Duodenal mucosa (tissue), 2 donors: Measurements from ENCODE around the gene HOXA7.
A peak's percentile ranks its signal among the peaks of the same experiment; 100 is the strongest.

Experiments used
- H3K27ac ChIP-seq: one replicate; pipeline ENCODE4 v1.7.0; 2013; ENCODE audit warnings: low read depth, low read length
- H3K27me3 ChIP-seq, 2 donors: one replicate each; pipeline ENCODE4 v1.7.0; 2013; ENCODE audit warnings: low read length in 2 of 2, control low read depth in 1 of 2; ENCODE audit not compliant: insufficient read depth in 2 of 2, control insufficient read depth in 1 of 2
- H3K36me3 ChIP-seq, 2 donors: one replicate each; pipeline ENCODE4 v1.7.0; 2013; ENCODE audit warnings: low read length in 2 of 2, control low read depth in 1 of 2; ENCODE audit not compliant: insufficient read depth in 2 of 2, control insufficient read depth in 1 of 2
- H3K4me1 ChIP-seq, 2 donors: one replicate each; pipeline ENCODE4 v1.7.0; 2013; ENCODE audit warnings: low read length in 2 of 2, control low read depth in 1 of 2; ENCODE audit not compliant: insufficient read depth in 2 of 2, control insufficient read depth in 1 of 2
- H3K4me3 ChIP-seq, 2 donors: one replicate each; pipeline ENCODE4 v1.7.0; 2013; ENCODE audit warnings: low read length in 2 of 2, low read depth in 1 of 2
- H3K9ac ChIP-seq, 2 donors: one replicate each; pipeline ENCODE4 v1.7.0; 2013; ENCODE audit warnings: low read length in 2 of 2, low read depth in 1 of 2
- H3K9me3 ChIP-seq, 2 donors: one replicate each; pipeline ENCODE4 v1.7.0; 2013; ENCODE audit warnings: low read length in 2 of 2, control low read depth in 1 of 2; ENCODE audit not compliant: control insufficient read depth in 1 of 2

The HOXA7 gene

GRCh38 chr7:27173956-27174873 lies 17.7 kb upstream of the HOXA7 start, which contains the start of gene HOXA10:
Gene HOXA10 (minus strand): TSS chr7:27174320. CDS start chr7:27174306, 14 bp downstream.
- H3K27ac ChIP-seq, result peak within 1 kb of the TSS; percentile 20
- H3K4me3 ChIP-seq, result peak within 1 kb of the TSS; percentile 45 to 47
- peaks cover 89 to 98% of the 10 kb centered on the region in 2 donors for H3K27me3 ChIP-seq
- H3K4me1 ChIP-seq, result peaks cover 0 to 6% of the 10 kb centered on the region in 2 donors
- no peaks in the 10 kb centered on the region for H3K36me3 ChIP-seq
- no peaks in the 10 kb centered on the region for H3K9me3 ChIP-seq
- H3K9ac ChIP-seq, result no peak within 1 kb of the TSS

GRCh38 chr7:27173511-27173955 lies 17.1 kb upstream of the HOXA7 start:
- Histone ChIP-seq H3K27ac (peak overlapping the region; percentile 20), H3K9me3 (no peaks in the 10 kb centered on the region), H3K4me1 (peaks cover 0 to 5% of the 10 kb centered on the region in 2 donors), H3K4me3 (peak overlapping the region; percentile 45 to 47), H3K9ac (no peak overlapping the region), H3K36me3 (no peaks in the 10 kb centered on the region), H3K27me3 (peaks cover 94 to 98% of the 10 kb centered on the region in 2 donors)

- Histone ChIP-seq H3K27me3 (peaks cover 94 to 98% of the 10 kb centered on the region in 2 donors), H3K9me3 (no peaks in the 10 kb centered on the region), H3K27ac (peak overlapping the region; percentile 20), H3K4me1 (peaks cover 0 to 5% of the 10 kb centered on the region in 2 donors), H3K4me3 (peak overlapping the region; percentile 45 to 47), H3K36me3 (no peaks in the 10 kb centered on the region), H3K9ac (no peak overlapping the region)
Measured at GRCh38 chr7:27172823-27173510, 16.5 kb upstream of the HOXA7 start.

GRCh38 chr7:27172315-27172774 lies 15.9 kb upstream of the HOXA7 start:
- H3K27me3 ChIP-seq, result peaks cover 94 to 98% of the 10 kb centered on the region in 2 donors
- H3K9me3 ChIP-seq, result no peaks in the 10 kb centered on the region
- H3K9ac ChIP-seq, result no peak overlapping the region
- no peak overlapping the region for H3K4me3 ChIP-seq
- H3K36me3 ChIP-seq, result no peaks in the 10 kb centered on the region
- H3K4me1 ChIP-seq, result peaks cover 0 to 5% of the 10 kb centered on the region in 2 donors
- H3K27ac ChIP-seq, result no peak overlapping the region

- Histone ChIP-seq H3K27me3 (peaks cover 94 to 98% of the 10 kb centered on the region in 2 donors), H3K9me3 (no peaks in the 10 kb centered on the region), H3K4me3 (no peak overlapping the region), H3K9ac (no peak overlapping the region), H3K27ac (peak overlapping the region; percentile 17), H3K4me1 (peaks cover 0 to 5% of the 10 kb centered on the region in 2 donors), H3K36me3 (no peaks in the 10 kb centered on the region)
Measured at GRCh38 chr7:27171637-27172314, 15.3 kb upstream of the HOXA7 start.

- Histone ChIP-seq H3K27me3 (peaks cover 94 to 98% of the 10 kb centered on the region in 2 donors), H3K36me3 (no peaks in the 10 kb centered on the region), H3K4me1 (peaks cover 0 to 5% of the 10 kb centered on the region in 2 donors), H3K9ac (no peak overlapping the region), H3K4me3 (no peak overlapping the region), H3K9me3 (no peaks in the 10 kb centered on the region), H3K27ac (peak overlapping the region; percentile 17)
Measured at GRCh38 chr7:27171325-27171636, 14.8 kb upstream of the HOXA7 start.

- H3K4me1 ChIP-seq, result peaks cover 0 to 5% of the 10 kb centered on the region in 2 donors
- H3K27ac ChIP-seq, result no peak overlapping the region
- peaks cover 94 to 98% of the 10 kb centered on the region in 2 donors for H3K27me3 ChIP-seq
- no peaks in the 10 kb centered on the region for H3K9me3 ChIP-seq
- H3K36me3 ChIP-seq, result no peaks in the 10 kb centered on the region
- H3K4me3 ChIP-seq, result no peak overlapping the region
- H3K9ac ChIP-seq, result no peak overlapping the region
Measured at GRCh38 chr7:27170426-27171324, 14.2 kb upstream of the HOXA7 start.

GRCh38 chr7:27169658-27170425 lies 13.4 kb upstream of the HOXA7 start:
- Histone ChIP-seq H3K27ac (peak overlapping the region; percentile 3), H3K9ac (no peak overlapping the region), H3K4me1 (peaks cover 0 to 7% of the 10 kb centered on the region in 2 donors), H3K4me3 (no peak overlapping the region), H3K36me3 (no peaks in the 10 kb centered on the region), H3K27me3 (peaks cover 94 to 98% of the 10 kb centered on the region in 2 donors), H3K9me3 (no peaks in the 10 kb centered on the region)
